ENCODE results near the gene SLC22A12.
"Not testable (repeated sequence)": the region's sequence is repeated elsewhere in the genome, so short reads cannot be mapped to it uniquely, and the experiment has no call there.

SLC22A12 gene

GRCh38 chr11:64591257-64592233, 525 bp downstream of the SLC22A12 start:
- no peak overlapping the region for H3K9ac ChIP-seq (ENCODE audit: low read length)

DNA sequence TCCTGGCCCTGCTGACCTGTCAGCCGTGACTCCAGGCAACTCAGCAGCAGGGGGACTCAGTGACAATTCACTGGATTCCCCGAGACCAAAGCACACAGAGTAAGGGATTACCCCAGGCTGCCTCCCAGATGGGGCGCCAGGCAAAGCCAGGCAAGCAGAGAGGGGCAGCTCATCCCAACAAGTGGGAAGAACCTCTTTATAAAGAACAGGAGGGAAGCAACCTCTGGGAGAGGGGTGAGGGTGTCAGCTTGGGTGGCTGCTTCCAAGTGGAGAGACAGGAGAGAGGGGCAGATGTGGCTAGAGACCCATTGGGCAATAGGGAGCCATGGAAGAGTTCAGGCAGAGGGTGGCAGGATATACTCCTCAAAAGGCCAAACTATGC, 1.2 kb downstream of the SLC22A12 start:
- Histone ChIP-seq H3K4me1 (ENCODE audit: control insufficient read depth, insufficient read depth, low read length) (no peaks in the 10 kb centered on the region), H3K27ac (ENCODE audit: low read depth, low read length) (no peak overlapping the region), H3K4me3 (ENCODE audit: low read depth, low read length) (no peak overlapping the region), H3K36me3 (ENCODE audit: control insufficient read depth, insufficient read depth, low read length) (no peaks in the 10 kb centered on the region), H3K9ac (ENCODE audit: low read length) (no peak overlapping the region), H3K27me3 (ENCODE audit: control insufficient read depth, insufficient read depth, low read length) (peaks cover 3% of the 10 kb centered on the region; the same call in 1 of the 2 replicates), H3K9me3 (ENCODE audit: control insufficient read depth, insufficient read depth, low read depth, low read length) (peaks cover 27% of the 10 kb centered on the region)

More at GRCh38 chr11:64591257-64592233, 525 bp downstream of the SLC22A12 start:
- Histone ChIP-seq H3K9me3 (ENCODE audit: control insufficient read depth, insufficient read depth, low read depth, low read length) (peaks cover 27% of the 10 kb centered on the region), H3K36me3 (ENCODE audit: control insufficient read depth, insufficient read depth, low read length) (no peaks in the 10 kb centered on the region), H3K4me1 (ENCODE audit: control insufficient read depth, insufficient read depth, low read length) (no peaks in the 10 kb centered on the region), H3K27me3 (ENCODE audit: control insufficient read depth, insufficient read depth, low read length) (peaks cover 3% of the 10 kb centered on the region; the same call in 1 of the 2 replicates), H3K4me3 (ENCODE audit: low read depth, low read length) (no peak overlapping the region), H3K27ac (ENCODE audit: low read depth, low read length) (no peak overlapping the region)

DNA sequence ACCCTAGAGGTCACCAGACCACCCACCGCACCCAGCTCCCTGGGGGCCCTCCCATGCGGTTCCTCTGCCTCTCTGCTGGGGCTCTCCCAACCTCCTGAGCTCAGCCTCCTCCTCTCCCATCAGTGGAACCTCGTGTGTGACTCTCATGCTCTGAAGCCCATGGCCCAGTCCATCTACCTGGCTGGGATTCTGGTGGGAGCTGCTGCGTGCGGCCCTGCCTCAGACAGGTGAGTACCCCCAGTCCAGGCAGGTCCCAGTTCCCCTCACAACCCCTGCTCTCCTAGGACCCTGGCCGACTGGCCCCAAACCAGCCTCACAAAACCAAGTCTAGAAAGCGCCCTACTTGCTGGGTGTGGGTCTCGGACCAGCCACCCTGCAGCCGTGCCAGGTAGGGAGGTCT, 1.6 kb downstream of the SLC22A12 start:
- Histone ChIP-seq H3K9me3 (ENCODE audit: control insufficient read depth, insufficient read depth, low read depth, low read length) (peaks cover 27% of the 10 kb centered on the region), H3K27me3 (ENCODE audit: control insufficient read depth, insufficient read depth, low read length) (peaks cover 3% of the 10 kb centered on the region; the same call in 1 of the 2 replicates), H3K4me3 (ENCODE audit: low read depth, low read length) (no peak overlapping the region), H3K9ac (ENCODE audit: low read length) (no peak overlapping the region), H3K36me3 (ENCODE audit: control insufficient read depth, insufficient read depth, low read length) (no peaks in the 10 kb centered on the region), H3K4me1 (ENCODE audit: control insufficient read depth, insufficient read depth, low read length) (no peaks in the 10 kb centered on the region), H3K27ac (ENCODE audit: low read depth, low read length) (no peak overlapping the region)

DNA sequence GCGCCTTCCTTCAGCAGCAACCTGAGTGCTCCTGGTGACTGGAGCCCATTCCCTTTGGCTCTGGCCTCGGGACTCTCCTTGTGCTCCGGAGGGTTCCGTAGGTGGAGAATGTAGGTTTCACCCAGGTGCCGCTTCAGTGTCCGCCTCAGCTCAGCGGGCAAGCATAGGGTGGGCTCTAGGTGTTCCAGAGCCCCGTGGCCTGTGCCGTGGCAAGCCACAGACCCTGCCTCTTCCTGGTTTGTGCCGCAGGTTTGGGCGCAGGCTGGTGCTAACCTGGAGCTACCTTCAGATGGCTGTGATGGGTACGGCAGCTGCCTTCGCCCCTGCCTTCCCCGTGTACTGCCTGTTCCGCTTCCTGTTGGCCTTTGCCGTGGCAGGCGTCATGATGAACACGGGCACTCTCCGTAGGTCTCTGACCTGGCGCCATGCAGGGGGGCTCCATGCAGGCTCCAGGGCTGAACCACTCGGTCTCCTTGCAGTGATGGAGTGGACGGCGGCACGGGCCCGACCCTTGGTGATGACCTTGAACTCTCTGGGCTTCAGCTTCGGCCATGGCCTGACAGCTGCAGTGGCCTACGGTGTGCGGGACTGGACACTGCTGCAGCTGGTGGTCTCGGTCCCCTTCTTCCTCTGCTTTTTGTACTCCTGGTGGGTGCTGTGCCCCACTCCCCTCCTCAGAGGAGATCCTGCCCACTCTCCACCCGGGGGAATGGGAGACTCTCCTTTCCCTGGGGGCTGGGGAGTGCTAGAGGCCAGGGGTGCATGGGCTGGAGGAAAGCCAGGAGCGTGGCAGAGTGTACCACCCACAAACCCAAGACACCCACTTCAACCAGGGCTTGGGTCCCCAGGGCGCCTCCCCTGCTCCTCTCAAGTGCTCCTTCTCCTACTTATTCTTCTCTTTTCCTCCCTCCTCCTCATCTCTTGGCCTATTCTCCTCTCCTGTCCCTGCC, 2.4 kb downstream of the SLC22A12 start:
- H3K4me1 ChIP-seq (ENCODE audit: control insufficient read depth, insufficient read depth, low read length), result no peaks in the 10 kb centered on the region
- H3K9ac ChIP-seq (ENCODE audit: low read length), result no peak overlapping the region
- H3K27ac ChIP-seq (ENCODE audit: low read depth, low read length), result no peak overlapping the region
- no peak overlapping the region for H3K4me3 ChIP-seq (ENCODE audit: low read depth, low read length)
- H3K27me3 ChIP-seq (ENCODE audit: control insufficient read depth, insufficient read depth, low read length), result peaks cover 3% of the 10 kb centered on the region; the same call in 1 of the 2 replicates
- peaks cover 25% of the 10 kb centered on the region for H3K9me3 ChIP-seq (ENCODE audit: control insufficient read depth, insufficient read depth, low read depth, low read length)
- no peaks in the 10 kb centered on the region for H3K36me3 ChIP-seq (ENCODE audit: control insufficient read depth, insufficient read depth, low read length)

- H3K36me3 ChIP-seq (ENCODE audit: control insufficient read depth, insufficient read depth, low read length), result no peaks in the 10 kb centered on the region
- no peak overlapping the region for H3K27ac ChIP-seq (ENCODE audit: low read depth, low read length)
- H3K4me1 ChIP-seq (ENCODE audit: control insufficient read depth, insufficient read depth, low read length), result no peaks in the 10 kb centered on the region; the same call in 1 of the 2 replicates
- no peak overlapping the region for H3K4me3 ChIP-seq (ENCODE audit: low read depth, low read length)
- H3K27me3 ChIP-seq (ENCODE audit: control insufficient read depth, insufficient read depth, low read length), result peaks cover 3% of the 10 kb centered on the region; the same call in 1 of the 2 replicates
- H3K9ac ChIP-seq (ENCODE audit: low read length), result no peak overlapping the region
- peaks cover 17% of the 10 kb centered on the region; the same call in 1 of the 2 replicates for H3K9me3 ChIP-seq (ENCODE audit: control insufficient read depth, insufficient read depth, low read depth, low read length)
These were observed 3.3 kb downstream of the SLC22A12 start for GRCh38 chr11:64594159-64594939.

DNA sequence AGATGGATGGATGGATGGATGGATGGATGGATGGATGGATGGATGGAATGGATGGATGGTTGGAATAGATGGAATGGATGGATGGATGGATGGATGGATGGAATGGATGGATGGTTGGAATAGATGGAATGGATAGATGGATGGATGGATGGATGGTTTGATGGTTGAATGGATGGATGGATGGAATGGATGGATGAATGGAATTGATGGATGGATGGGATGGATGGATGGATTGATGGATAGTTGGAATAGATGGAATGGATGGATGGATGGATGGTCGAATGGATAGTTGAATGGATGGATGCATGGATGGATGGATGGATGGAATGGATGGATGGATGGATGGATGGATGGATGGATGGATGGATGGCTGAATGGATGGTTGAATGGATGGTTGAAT, 4.9 kb downstream of the SLC22A12 start:
- H3K27me3 ChIP-seq (ENCODE audit: control insufficient read depth, insufficient read depth, low read length); H3K36me3 ChIP-seq (ENCODE audit: control insufficient read depth, insufficient read depth, low read length); H3K4me1 ChIP-seq (ENCODE audit: control insufficient read depth, insufficient read depth, low read length); H3K4me3 ChIP-seq (ENCODE audit: low read depth, low read length); H3K27ac ChIP-seq (ENCODE audit: low read depth, low read length); H3K9ac ChIP-seq (ENCODE audit: low read length): not testable (repeated sequence)
- H3K9me3 ChIP-seq (ENCODE audit: control insufficient read depth, insufficient read depth, low read depth, low read length), result peaks cover 14% of the 10 kb centered on the region; the same call in 1 of the 2 replicates

DNA sequence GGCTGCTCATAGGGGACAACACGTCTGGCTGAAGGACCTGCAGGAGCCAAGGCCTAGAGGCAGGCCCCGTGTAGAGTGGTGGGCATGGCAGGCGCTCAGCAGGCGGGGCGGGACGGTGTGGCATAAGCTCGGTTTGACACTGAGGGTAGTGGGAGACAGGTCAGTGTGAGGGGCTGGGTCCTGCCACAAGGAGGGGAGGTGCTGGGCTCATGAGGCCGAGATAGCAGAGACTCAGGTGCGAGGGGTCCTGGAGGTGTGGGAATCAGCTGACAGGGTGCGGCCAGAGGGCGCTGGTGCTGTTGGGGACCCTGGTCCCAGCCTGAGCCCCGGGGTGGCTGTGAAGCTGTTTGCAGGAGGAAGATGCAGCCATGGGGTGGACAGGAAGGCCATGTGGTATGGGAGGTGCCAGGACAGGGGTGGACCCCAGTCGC, 6.7 kb downstream of the SLC22A12 start:
- Histone ChIP-seq H3K9me3 (ENCODE audit: control insufficient read depth, insufficient read depth, low read depth, low read length) (peaks cover 14% of the 10 kb centered on the region; the same call in 1 of the 2 replicates), H3K27me3 (ENCODE audit: control insufficient read depth, insufficient read depth, low read length) (peaks cover 3% of the 10 kb centered on the region; the same call in 1 of the 2 replicates), H3K4me1 (ENCODE audit: control insufficient read depth, insufficient read depth, low read length) (no peaks in the 10 kb centered on the region; the same call in 1 of the 2 replicates), H3K4me3 (ENCODE audit: low read depth, low read length) (no peak overlapping the region), H3K9ac (ENCODE audit: low read length) (no peak overlapping the region), H3K36me3 (ENCODE audit: control insufficient read depth, insufficient read depth, low read length) (no peaks in the 10 kb centered on the region), H3K27ac (ENCODE audit: low read depth, low read length) (no peak overlapping the region)

DNA sequence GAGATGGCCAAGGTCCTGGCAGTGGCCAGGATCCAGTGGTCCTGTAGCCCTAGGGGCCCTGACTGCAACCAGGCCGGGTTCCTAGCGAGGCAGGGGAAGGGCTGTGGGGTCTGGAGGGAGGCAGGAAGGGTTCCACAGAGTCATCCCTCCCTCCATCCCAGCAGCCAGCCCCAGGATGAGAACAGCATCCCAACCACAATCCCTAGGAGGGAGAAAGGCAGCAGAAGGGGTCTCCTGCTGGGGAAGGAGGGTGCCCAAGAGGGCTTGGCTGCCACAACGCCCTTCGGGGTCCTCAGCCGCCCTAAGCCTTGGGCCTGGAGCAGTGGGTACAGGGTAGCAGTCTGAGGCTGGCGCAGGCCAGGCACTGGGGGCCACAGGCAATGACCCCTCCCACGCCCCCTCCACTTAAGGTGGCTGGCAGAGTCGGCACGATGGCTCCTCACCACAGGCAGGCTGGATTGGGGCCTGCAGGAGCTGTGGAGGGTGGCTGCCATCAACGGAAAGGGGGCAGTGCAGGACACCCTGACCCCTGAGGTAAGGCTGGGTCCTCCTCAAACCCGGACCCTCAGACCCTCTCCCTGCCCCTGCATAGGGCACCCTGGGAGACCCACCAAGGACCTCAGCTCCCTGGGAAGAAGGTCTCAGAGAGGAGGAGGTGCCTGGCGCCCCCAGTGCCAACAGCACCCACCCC, 7.2 kb downstream of the SLC22A12 start:
- peaks cover 14% of the 10 kb centered on the region; the same call in 1 of the 2 replicates for H3K9me3 ChIP-seq (ENCODE audit: control insufficient read depth, insufficient read depth, low read depth, low read length)
- H3K36me3 ChIP-seq (ENCODE audit: control insufficient read depth, insufficient read depth, low read length), result no peaks in the 10 kb centered on the region
- no peak overlapping the region for H3K27ac ChIP-seq (ENCODE audit: low read depth, low read length)
- H3K9ac ChIP-seq (ENCODE audit: low read length), result no peak overlapping the region
- H3K4me1 ChIP-seq (ENCODE audit: control insufficient read depth, insufficient read depth, low read length), result no peaks in the 10 kb centered on the region; the same call in 1 of the 2 replicates
- H3K27me3 ChIP-seq (ENCODE audit: control insufficient read depth, insufficient read depth, low read length), result peaks cover 3% of the 10 kb centered on the region; the same call in 1 of the 2 replicates
- no peak overlapping the region for H3K4me3 ChIP-seq (ENCODE audit: low read depth, low read length)

DNA sequence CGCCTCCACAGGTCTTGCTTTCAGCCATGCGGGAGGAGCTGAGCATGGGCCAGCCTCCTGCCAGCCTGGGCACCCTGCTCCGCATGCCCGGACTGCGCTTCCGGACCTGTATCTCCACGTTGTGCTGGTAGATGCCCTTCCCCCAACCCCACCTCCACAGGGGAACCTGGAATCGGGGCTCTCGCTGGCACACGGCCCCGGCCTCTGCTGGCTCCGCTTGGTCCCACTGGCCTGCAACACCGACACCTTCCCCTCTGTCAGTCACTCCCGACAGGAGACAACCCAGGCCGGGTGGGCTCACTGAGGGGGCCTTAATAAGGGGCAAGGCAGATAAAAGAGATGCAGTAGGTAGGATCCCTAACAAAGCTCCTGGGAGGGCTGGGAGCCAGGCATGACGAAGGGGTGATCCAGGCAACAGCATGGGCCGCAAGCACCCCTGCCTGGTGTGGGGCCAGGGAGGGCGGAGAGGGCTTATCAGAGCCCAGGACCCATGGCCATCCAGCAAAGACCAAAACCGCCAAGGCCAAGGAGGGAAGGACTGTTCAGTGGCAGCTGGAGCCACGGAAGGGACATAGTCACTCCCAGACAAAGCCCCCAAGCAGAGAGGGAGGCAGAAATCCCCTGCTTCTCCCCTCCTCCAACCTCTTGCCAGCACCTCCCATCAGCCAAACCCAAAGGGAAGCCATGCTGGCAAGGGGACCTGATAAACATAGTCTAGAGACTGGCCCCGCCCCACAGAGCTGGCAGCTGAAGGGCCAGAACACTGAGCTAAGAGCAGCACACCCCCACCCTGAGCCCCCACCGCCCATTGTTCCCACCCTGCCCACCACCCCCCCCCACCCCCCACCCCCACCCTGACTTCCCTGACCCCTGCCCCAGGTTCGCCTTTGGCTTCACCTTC, 8.0 kb downstream of the SLC22A12 start:
- no peaks in the 10 kb centered on the region for H3K36me3 ChIP-seq (ENCODE audit: control insufficient read depth, insufficient read depth, low read length)
- H3K27me3 ChIP-seq (ENCODE audit: control insufficient read depth, insufficient read depth, low read length), result peaks cover 1% of the 10 kb centered on the region; the same call in 1 of the 2 replicates
- H3K4me3 ChIP-seq (ENCODE audit: low read depth, low read length), result no peak overlapping the region
- H3K9me3 ChIP-seq (ENCODE audit: control insufficient read depth, insufficient read depth, low read depth, low read length), result peaks cover 14% of the 10 kb centered on the region; the same call in 1 of the 2 replicates
- no peak overlapping the region for H3K27ac ChIP-seq (ENCODE audit: low read depth, low read length)
- no peaks in the 10 kb centered on the region; the same call in 1 of the 2 replicates for H3K4me1 ChIP-seq (ENCODE audit: control insufficient read depth, insufficient read depth, low read length)
- H3K9ac ChIP-seq (ENCODE audit: low read length), result no peak overlapping the region

All from HUES6 (cell line).